ENCODE data around the gene OGFOD3. TPM values are rescaled to one million over a fixed set of nuclear protein-coding genes. Genes with fewer than 3 reads are reported as not detected.

OGFOD3 gene
- total and polyA plus RNA-seq, 9 of the 15 experiments (the other 6 are each of a cell fraction or from before 2014, with no cell fraction given) = 0.69 to 44.7 (median 18.9) TPM

DNA sequence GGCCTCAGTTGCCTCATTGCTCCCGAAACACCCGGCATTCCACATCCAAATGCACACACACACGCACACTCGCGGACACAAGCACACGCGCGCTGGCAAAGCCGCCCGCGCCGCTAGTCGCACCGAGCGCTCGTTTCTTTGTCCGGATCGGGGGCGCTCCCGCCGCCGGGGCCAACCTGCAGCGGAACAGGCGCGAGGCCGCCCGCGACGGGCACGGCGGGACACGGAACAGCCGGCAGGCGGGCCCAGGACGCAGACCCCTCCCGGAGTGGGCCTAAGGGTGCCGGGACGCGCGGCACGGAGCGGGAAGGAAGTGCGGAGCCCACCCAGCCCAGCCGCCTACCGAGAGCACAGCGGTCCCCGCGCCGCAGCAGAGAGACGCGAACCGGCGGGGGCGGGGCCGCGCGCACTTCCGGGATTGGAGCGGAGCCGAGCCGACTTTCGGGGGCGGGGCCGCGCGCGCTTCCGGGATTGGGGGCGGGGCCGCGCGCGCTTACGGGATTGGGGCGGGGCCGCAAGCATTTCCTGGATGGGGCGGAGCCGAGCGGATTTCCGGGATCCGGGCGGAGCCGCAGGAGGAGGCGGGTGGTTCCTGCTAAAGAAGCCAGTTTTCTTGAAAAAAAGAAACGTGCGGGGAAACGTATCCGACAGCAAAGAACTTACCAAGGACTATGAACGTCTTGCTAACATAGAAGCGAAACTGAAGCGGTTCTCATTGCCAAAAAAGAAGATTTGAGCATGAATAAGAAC lies 32.1 kb upstream of the OGFOD3 start, which contains the start of gene CYBC1 (continued):
- TF ChIP-seq ZMIZ1 (IDR thresholded peaks at IDR 0.05; ENCODE audit: low read depth in 2 of 2, low read length in 2 of 2) (no peak), EGR1 (conservative IDR thresholded peaks at IDR 0.05) (peak; percentile 68), RUNX1 (IDR thresholded peaks at IDR 0.05; ENCODE audit: low read depth) (no peak), NRF1 (conservative IDR thresholded peaks at IDR 0.05 in 1 of 2, IDR thresholded peaks at IDR 0.05 in 1 of 2) (peak; percentile 74 to 77), ZNF436 (CRISPR knock-in tag; IDR thresholded peaks at IDR 0.05) (no peak), MITF (IDR thresholded peaks at IDR 0.05) (no peak), ZKSCAN3 (CRISPR knock-in tag; IDR thresholded peaks at IDR 0.05) (no peak)
- TF ChIP-seq, protein P1, sequence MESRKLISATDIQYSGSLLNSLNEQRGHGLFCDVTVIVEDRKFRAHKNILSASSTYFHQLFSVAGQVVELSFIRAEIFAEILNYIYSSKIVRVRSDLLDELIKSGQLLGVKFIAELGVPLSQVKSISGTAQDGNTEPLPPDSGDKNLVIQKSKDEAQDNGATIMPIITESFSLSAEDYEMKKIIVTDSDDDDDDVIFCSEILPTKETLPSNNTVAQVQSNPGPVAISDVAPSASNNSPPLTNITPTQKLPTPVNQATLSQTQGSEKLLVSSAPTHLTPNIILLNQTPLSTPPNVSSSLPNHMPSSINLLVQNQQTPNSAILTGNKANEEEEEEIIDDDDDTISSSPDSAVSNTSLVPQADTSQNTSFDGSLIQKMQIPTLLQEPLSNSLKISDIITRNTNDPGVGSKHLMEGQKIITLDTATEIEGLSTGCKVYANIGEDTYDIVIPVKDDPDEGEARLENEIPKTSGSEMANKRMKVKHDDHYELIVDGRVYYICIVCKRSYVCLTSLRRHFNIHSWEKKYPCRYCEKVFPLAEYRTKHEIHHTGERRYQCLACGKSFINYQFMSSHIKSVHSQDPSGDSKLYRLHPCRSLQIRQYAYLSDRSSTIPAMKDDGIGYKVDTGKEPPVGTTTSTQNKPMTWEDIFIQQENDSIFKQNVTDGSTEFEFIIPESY (CRISPR knock-in tag; IDR thresholded peaks at IDR 0.05) = 0 out of 2 replicates have a peak, but pooled peaks have one; percentile 10
- TF ChIP-seq, protein P2, sequence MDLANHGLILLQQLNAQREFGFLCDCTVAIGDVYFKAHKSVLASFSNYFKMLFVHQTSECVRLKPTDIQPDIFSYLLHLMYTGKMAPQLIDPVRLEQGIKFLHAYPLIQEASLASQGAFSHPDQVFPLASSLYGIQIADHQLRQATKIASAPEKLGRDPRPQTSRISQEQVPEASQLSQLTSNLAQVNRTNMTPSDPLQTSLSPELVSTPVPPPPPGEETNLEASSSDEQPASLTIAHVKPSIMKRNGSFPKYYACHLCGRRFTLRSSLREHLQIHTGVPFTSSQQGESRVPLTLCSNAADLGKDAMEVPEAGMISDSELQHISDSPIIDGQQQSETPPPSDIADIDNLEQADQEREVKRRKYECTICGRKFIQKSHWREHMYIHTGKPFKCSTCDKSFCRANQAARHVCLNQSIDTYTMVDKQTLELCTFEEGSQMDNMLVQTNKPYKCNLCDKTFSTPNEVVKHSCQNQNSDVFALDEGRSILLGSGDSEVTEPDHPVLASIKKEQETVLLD (IDR thresholded peaks at IDR 0.05) = no peak
- TF ChIP-seq, protein P3, sequence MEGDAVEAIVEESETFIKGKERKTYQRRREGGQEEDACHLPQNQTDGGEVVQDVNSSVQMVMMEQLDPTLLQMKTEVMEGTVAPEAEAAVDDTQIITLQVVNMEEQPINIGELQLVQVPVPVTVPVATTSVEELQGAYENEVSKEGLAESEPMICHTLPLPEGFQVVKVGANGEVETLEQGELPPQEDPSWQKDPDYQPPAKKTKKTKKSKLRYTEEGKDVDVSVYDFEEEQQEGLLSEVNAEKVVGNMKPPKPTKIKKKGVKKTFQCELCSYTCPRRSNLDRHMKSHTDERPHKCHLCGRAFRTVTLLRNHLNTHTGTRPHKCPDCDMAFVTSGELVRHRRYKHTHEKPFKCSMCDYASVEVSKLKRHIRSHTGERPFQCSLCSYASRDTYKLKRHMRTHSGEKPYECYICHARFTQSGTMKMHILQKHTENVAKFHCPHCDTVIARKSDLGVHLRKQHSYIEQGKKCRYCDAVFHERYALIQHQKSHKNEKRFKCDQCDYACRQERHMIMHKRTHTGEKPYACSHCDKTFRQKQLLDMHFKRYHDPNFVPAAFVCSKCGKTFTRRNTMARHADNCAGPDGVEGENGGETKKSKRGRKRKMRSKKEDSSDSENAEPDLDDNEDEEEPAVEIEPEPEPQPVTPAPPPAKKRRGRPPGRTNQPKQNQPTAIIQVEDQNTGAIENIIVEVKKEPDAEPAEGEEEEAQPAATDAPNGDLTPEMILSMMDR (IDR thresholded peaks at IDR 0.05 in 2 of 3, conservative IDR thresholded peaks at IDR 0.05 in 1 of 3; ENCODE audit: insufficient read depth in 2 of 3, low read depth in 1 of 3, low read length in 3 of 3) = no peak
- TF ChIP-seq, protein P4, sequence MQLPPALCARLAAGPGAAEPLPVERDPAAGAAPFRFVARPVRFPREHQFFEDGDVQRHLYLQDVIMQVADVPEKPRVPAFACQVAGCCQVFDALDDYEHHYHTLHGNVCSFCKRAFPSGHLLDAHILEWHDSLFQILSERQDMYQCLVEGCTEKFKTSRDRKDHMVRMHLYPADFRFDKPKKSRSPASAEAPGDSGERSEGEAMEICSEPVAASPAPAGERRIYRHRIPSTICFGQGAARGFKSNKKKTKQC (CRISPR knock-in tag; IDR thresholded peaks at IDR 0.05) = peak; percentile 75
- TF ChIP-seq, protein P5, sequence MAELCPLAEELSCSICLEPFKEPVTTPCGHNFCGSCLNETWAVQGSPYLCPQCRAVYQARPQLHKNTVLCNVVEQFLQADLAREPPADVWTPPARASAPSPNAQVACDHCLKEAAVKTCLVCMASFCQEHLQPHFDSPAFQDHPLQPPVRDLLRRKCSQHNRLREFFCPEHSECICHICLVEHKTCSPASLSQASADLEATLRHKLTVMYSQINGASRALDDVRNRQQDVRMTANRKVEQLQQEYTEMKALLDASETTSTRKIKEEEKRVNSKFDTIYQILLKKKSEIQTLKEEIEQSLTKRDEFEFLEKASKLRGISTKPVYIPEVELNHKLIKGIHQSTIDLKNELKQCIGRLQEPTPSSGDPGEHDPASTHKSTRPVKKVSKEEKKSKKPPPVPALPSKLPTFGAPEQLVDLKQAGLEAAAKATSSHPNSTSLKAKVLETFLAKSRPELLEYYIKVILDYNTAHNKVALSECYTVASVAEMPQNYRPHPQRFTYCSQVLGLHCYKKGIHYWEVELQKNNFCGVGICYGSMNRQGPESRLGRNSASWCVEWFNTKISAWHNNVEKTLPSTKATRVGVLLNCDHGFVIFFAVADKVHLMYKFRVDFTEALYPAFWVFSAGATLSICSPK (IDR thresholded peaks at IDR 0.05; ENCODE audit: borderline replicate concordance) = no peak
